ENCODE data around the gene EHBP1L1.

EHBP1L1 gene

GRCh38 chr11:65612691-65613090 lies 36.8 kb downstream of the EHBP1L1 start:
- POLR2A ChIA-PET: no interaction called here
- Histone ChIP-seq H3K4me3 (ENCODE audit: low read depth, low read length) (no peak overlapping the region), H3K4me1 (ENCODE audit: control insufficient read depth, insufficient read depth, low read length) (no peaks in the 10 kb centered on the region), H3K27ac (ENCODE audit: extremely low read depth, low read depth, low read length) (no peak overlapping the region), H3K36me3 (ENCODE audit: control insufficient read depth in 2 of 2, insufficient read depth in 1 of 2, low read length in 2 of 2) (peaks cover 0 to 57% of the 10 kb centered on the region in 2 experiments; a peak in 1 of 3 replicates), H3K9me3 (ENCODE audit: control insufficient read depth, insufficient read depth, low read depth, low read length) (no peaks in the 10 kb centered on the region)
- CTCF ChIA-PET: interaction anchor here (0.6 to 3.8 kb wide), 6 partner anchors 9 to 476 kb away, joined by 3 to 22 read pairs (median 4); partner anchors contain the start of gene FAM89B
- TF ChIP-seq GLIS2 (tag by site-specific recombination; IDR thresholded peaks at IDR 0.05) (0 out of 2 replicates have a peak, but pooled peaks have one; percentile 18), ZNF596 (tag by site-specific recombination; IDR thresholded peaks at IDR 0.05) (no peak)

- no peaks in the 10 kb centered on the region for H3K9me3 ChIP-seq (ENCODE audit: control insufficient read depth, insufficient read depth, low read depth, low read length)
- H3K27ac ChIP-seq (ENCODE audit: extremely low read depth, low read depth, low read length): peak overlapping the region; percentile 73
- ChIA-PET POLR2A (interaction anchor here (0.9 to 2.5 kb wide), 6 partner anchors 17 to 246 kb away, joined by 3 to 20 read pairs (median 10); partner anchors contain the start of genes CFL1, KCNK7, MUS81 and SCYL1), CTCF (interaction anchor here (0.6 to 3.8 kb wide), 6 partner anchors 9 to 475 kb away, joined by 3 to 22 read pairs (median 4); partner anchors contain the start of gene FAM89B)
- H3K36me3 ChIP-seq (ENCODE audit: control insufficient read depth in 2 of 2, insufficient read depth in 1 of 2, low read length in 2 of 2): peaks cover 0 to 57% of the 10 kb centered on the region in 2 experiments; a peak in 1 of 3 replicates
- peak overlapping the region; percentile 65 for H3K4me3 ChIP-seq (ENCODE audit: low read depth, low read length)
- H3K4me1 ChIP-seq (ENCODE audit: control insufficient read depth, insufficient read depth, low read length): no peaks in the 10 kb centered on the region
- TF ChIP-seq ZNF747 (tag by site-specific recombination; IDR thresholded peaks at IDR 0.05): no peak
- TF ChIP-seq PATZ1 (tag by site-specific recombination; IDR thresholded peaks at IDR 0.05): no peak
- TF ChIP-seq REPIN1 (tag by site-specific recombination; IDR thresholded peaks at IDR 0.05; ENCODE audit: low read depth): no peak
- TF ChIP-seq BCL6B (tag by site-specific recombination; IDR thresholded peaks at IDR 0.05): no peak
- no peak for TF ChIP-seq ZSCAN5A (tag by site-specific recombination; IDR thresholded peaks at IDR 0.05)
- TF ChIP-seq ZNF580 (tag by site-specific recombination; IDR thresholded peaks at IDR 0.05): no peak
- no peak for TF ChIP-seq ZNF561 (tag by site-specific recombination; IDR thresholded peaks at IDR 0.05; ENCODE audit: borderline replicate concordance)
- no peak for TF ChIP-seq ZFP41 (tag by site-specific recombination; IDR thresholded peaks at IDR 0.05; ENCODE audit: borderline replicate concordance)
- no peak for TF ChIP-seq ZSCAN23 (tag by site-specific recombination; IDR thresholded peaks at IDR 0.05)
- no peak for TF ChIP-seq INSM2 (tag by site-specific recombination; IDR thresholded peaks at IDR 0.05)
- peak; percentile 59 for TF ChIP-seq ZFHX2 (tag by site-specific recombination; conservative IDR thresholded peaks at IDR 0.05)
- no peak for TF ChIP-seq ZBTB44 (tag by site-specific recombination; IDR thresholded peaks at IDR 0.05)
- no peak for TF ChIP-seq KLF9 (tag by site-specific recombination; IDR thresholded peaks at IDR 0.05; ENCODE audit: low read depth)
- 0 out of 2 replicates have a peak, but pooled peaks have one; percentile 33 for TF ChIP-seq ZNF449 (tag by site-specific recombination; IDR thresholded peaks at IDR 0.05)
- TF ChIP-seq EGR2 (tag by site-specific recombination; IDR thresholded peaks at IDR 0.05; ENCODE audit: low read depth): peak; percentile 53
- TF ChIP-seq ZNF423 (tag by site-specific recombination; IDR thresholded peaks at IDR 0.05): no peak
- TF ChIP-seq SALL2 (tag by site-specific recombination; IDR thresholded peaks at IDR 0.05; ENCODE audit: borderline replicate concordance): no peak
- TF ChIP-seq ZFP37 (tag by site-specific recombination; IDR thresholded peaks at IDR 0.05): no peak
- TF ChIP-seq ZNF138 (tag by site-specific recombination; IDR thresholded peaks at IDR 0.05; ENCODE audit: borderline replicate concordance): no peak
- no peak for TF ChIP-seq ZNF302 (tag by site-specific recombination; IDR thresholded peaks at IDR 0.05; ENCODE audit: low read depth)
Measured at GRCh38 chr11:65613091-65613928, 37.5 kb downstream of the EHBP1L1 start.
